ENCODE data around the gene ABR. TPM values are rescaled to one million over a fixed set of nuclear protein-coding genes. Genes with fewer than 3 reads are reported as not detected.

ABR gene
- total and polyA plus RNA-seq, 10 donors: 18.5 to 183 (median 121) TPM

DNA sequence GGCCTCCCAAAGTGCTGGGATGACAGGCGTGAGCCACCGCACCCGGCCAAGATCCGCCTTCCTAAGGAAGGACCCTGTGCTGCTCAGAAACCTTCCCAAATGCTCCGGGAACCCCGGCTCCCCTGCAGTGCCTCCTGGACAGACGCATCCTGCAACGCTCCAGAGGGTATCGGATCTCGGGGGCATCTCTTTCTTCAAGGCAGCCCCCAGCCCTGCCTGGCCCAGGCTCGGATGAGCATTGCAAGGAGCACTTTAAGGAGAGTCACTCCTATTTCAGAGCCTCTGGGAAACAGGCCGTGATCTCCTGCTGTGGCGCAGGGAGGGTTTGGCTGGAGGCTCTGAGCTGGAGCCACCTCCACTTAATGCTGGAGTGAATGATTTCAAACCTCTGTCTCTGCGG lies 17.2 kb upstream of the ABR start:
- 79 to 84% (median 83%) methylated on average over 7 to 14 of the region's 14 CpGs for WGBS, 5 donors
- Histone ChIP-seq H3K27me3 (replicated peaks in 1 of 7) (no peaks in the 10 kb centered on the region), H3K9me3 (no peaks in the 10 kb centered on the region), H3K27ac (peak overlapping the region in 7 of 8 donors; percentile 74 to 91 (median 83)), H3K4me3 (no peak overlapping the region), H3K36me3 (no peaks in the 10 kb centered on the region), H3K4me1 (peaks cover 34 to 79% (median 57%) of the 10 kb centered on the region in 6 donors)
- TF ChIP-seq POLR2AphosphoS5 (IDR thresholded peaks at IDR 0.05) (no peak), POLR2A (IDR thresholded peaks at IDR 0.05) (no peak)
- TF ChIP-seq, protein P1, sequence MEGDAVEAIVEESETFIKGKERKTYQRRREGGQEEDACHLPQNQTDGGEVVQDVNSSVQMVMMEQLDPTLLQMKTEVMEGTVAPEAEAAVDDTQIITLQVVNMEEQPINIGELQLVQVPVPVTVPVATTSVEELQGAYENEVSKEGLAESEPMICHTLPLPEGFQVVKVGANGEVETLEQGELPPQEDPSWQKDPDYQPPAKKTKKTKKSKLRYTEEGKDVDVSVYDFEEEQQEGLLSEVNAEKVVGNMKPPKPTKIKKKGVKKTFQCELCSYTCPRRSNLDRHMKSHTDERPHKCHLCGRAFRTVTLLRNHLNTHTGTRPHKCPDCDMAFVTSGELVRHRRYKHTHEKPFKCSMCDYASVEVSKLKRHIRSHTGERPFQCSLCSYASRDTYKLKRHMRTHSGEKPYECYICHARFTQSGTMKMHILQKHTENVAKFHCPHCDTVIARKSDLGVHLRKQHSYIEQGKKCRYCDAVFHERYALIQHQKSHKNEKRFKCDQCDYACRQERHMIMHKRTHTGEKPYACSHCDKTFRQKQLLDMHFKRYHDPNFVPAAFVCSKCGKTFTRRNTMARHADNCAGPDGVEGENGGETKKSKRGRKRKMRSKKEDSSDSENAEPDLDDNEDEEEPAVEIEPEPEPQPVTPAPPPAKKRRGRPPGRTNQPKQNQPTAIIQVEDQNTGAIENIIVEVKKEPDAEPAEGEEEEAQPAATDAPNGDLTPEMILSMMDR (IDR thresholded peaks at IDR 0.05 in 8 of 11, conservative IDR thresholded peaks at IDR 0.05 in 3 of 11): no peak
- intact Hi-C loops (cut with DNase I; ENCODE audit: low total_unique reads): no loop called here
- DNase-seq: no peak

- peaks cover 15 to 59% (median 30%) of the 10 kb centered on the region in 6 donors for H3K4me1 ChIP-seq
Observed at GRCh38 chr17:1192911-1193699, 13.3 kb upstream of the ABR start.

DNA sequence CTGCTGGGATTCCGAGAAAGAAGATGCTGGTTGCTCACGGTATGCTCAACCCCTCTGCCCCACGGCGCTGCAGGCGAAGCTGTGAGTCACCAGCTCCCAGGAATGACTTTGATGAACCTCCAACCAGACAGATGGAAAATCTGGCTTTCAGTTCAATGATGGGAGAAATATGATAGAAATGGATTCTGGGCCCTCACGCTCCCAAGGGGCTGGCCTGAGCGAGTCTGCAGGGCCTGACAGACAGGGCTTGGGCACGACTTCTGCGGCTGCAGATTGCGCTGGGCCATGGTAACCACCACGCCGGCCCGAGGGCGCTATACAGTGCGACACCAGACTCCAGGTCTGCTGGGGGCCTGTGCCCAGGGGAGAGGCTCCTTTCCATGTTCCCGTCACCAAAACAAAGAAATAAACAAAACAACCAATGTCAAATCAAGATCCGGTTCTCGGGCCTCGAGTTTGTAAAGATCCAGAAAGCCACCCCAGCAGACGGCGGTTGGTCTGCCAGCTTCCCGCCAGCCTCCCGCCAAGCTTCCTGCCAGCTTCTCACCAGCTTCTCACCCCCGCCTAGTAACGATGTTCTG lies 11.1 kb upstream of the ABR start:
- Histone ChIP-seq H3K9me3 (no peaks in the 10 kb centered on the region), H3K27ac (no peak overlapping the region), H3K4me1 (peaks cover 14 to 63% (median 37%) of the 10 kb centered on the region in 6 donors), H3K27me3 (replicated peaks in 1 of 7) (no peaks in the 10 kb centered on the region), H3K36me3 (no peaks in the 10 kb centered on the region), H3K4me3 (no peak overlapping the region)
- TF ChIP-seq POLR2AphosphoS5 (IDR thresholded peaks at IDR 0.05) (no peak), POLR2A (IDR thresholded peaks at IDR 0.05) (no peak)
- TF ChIP-seq, protein P1 (IDR thresholded peaks at IDR 0.05 in 8 of 11, conservative IDR thresholded peaks at IDR 0.05 in 3 of 11): no peak
- intact Hi-C loops (cut with DNase I; ENCODE audit: low total_unique reads): no loop called here
- 79 to 91% (median 84%) methylated on average over 25 of the region's 25 CpGs for WGBS, 5 donors
- no peak for DNase-seq

More at GRCh38 chr17:1192911-1193699, 13.3 kb upstream of the ABR start:
- intact Hi-C loops (cut with DNase I; ENCODE audit: low total_unique reads): no loop called here
- H3K36me3 ChIP-seq: no peaks in the 10 kb centered on the region
- no peak for DNase-seq
- H3K27me3 ChIP-seq (replicated peaks in 1 of 7): no peaks in the 10 kb centered on the region
- 73 to 85% (median 79%) methylated on average over 27 to 31 of the region's 31 CpGs for WGBS, 5 donors
- H3K4me3 ChIP-seq: no peak overlapping the region
- H3K9me3 ChIP-seq: no peaks in the 10 kb centered on the region
- TF ChIP-seq POLR2A (IDR thresholded peaks at IDR 0.05) (no peak), POLR2AphosphoS5 (IDR thresholded peaks at IDR 0.05) (no peak)
- TF ChIP-seq, protein P1 (IDR thresholded peaks at IDR 0.05 in 8 of 11, conservative IDR thresholded peaks at IDR 0.05 in 3 of 11): no peak
- H3K27ac ChIP-seq: peak overlapping the region in 1 of 8 donors; percentile 14

Data from spleen (tissue), 11 donors.